ENCODE results near the gene BOLA2. TPM values are rescaled to one million over a fixed set of nuclear protein-coding genes. Genes with fewer than 3 reads are reported as not detected.

Gene BOLA2
- 19.0 to 31.8 TPM (median 29.0 TPM) in 5 replicates for total RNA-seq (2022; extraction: Qiagen RNA extraction)

GRCh38 chr16:29454269-29454668 lies at the start of gene BOLA2, which contains the start of gene SLX1B:
Gene BOLA2, minus strand, starts transcription at chr16:29454351. Its CDS starts 98 bp downstream, at chr16:29454253.
Gene SLX1B, plus strand, starts transcription at chr16:29454533.

GRCh38 chr16:29459706-29460646 lies 5.8 kb upstream of the BOLA2 start, which contains the start of gene SULT1A4:
Gene SULT1A4, plus strand, starts transcription at chr16:29459913. Its CDS starts 1,473 bp downstream, at chr16:29461386.

Other genes with a start within 250 kb of the BOLA2 start
- gene NPIPB11, start 47.6 kb downstream of the BOLA2 start, total RNA-seq (2022; extraction: Qiagen RNA extraction) = 1.0 to 1.6 TPM (median 1.2 TPM) in 5 replicates
- 70.1 to 83.7 TPM (median 77.0 TPM) in 5 replicates for gene SLX1B, start 182 bp upstream of the BOLA2 start, total RNA-seq (2022; extraction: Qiagen RNA extraction)
- 23.9 to 36.2 TPM (median 27.9 TPM) in 5 replicates for gene SULT1A4, start 5.6 kb upstream of the BOLA2 start, total RNA-seq (2022; extraction: Qiagen RNA extraction)
- gene NPIPB12, start 52.1 kb upstream of the BOLA2 start, total RNA-seq (2022; extraction: Qiagen RNA extraction) = 18.9 to 32.2 TPM (median 28.8 TPM) in 5 replicates
- not detected in 5 replicates for gene SPN, start 208.9 kb upstream of the BOLA2 start, total RNA-seq (2022; extraction: Qiagen RNA extraction)
- gene QPRT, start 224.8 kb upstream of the BOLA2 start, total RNA-seq (2022; extraction: Qiagen RNA extraction) = 0.59 to 1.2 TPM (median 0.70 TPM) in 5 replicates

All from A549 treated with AZD2906 at 1 μM for 4 hours (cell line).